DND-41 (cell line): ENCODE results near the gene RELN.

Experiments
- ATAC-seq: fragments of 200-7000 bp; cut with Tn5 transposase; 3 replicates; pipeline ENCODE4 v1.9.1; 2021; ENCODE audit warnings: low read depth; ENCODE audit not compliant: insufficient read depth
- DNase-seq: peaks from one replicate; pipeline ENCODE4 v3.0.0-alpha.2; 2020
- H2AFZ ChIP-seq: 2 replicates; pipeline ENCODE4 v1.6.0; 2012; ENCODE audit warnings: low read depth, low read length
- H3K27ac ChIP-seq: 2 replicates; pipeline ENCODE4 v1.5.1; 2012; ENCODE audit warnings: low read length, inconsistent platforms
- H3K27me3 ChIP-seq: fragments of 200-600 bp; sonication (generic); 2 replicates; pipeline ENCODE4 v1.6.0; 2012; ENCODE audit warnings: low read length, mild to moderate bottlenecking, inconsistent platforms; ENCODE audit not compliant: insufficient read depth, poor library complexity
- H3K36me3 ChIP-seq: 2 replicates; pipeline ENCODE4 v1.5.1; 2012; ENCODE audit warnings: low read length, inconsistent platforms; ENCODE audit not compliant: insufficient read depth
- H3K4me1 ChIP-seq: 2 replicates; pipeline ENCODE4 v1.5.1; 2012; ENCODE audit warnings: mild to moderate bottlenecking, low read length; ENCODE audit not compliant: insufficient read depth
- H3K4me2 ChIP-seq: 2 replicates; pipeline ENCODE4 v1.6.0; 2012; ENCODE audit warnings: mild to moderate bottlenecking, moderate library complexity, low read length, inconsistent platforms; ENCODE audit not compliant: insufficient read depth
- H3K4me3 ChIP-seq, 2 experiments: fragments of 200-600 bp in 1 of 2; shearing (Covaris generic) in 1 of 2; 2 replicates each; pipeline ENCODE4 v1.5.1; 2012 to 2016; ENCODE audit warnings: inconsistent platforms in 2 of 2, low read length in 2 of 2, mild to moderate bottlenecking in 2 of 2, low read depth in 1 of 2, moderate library complexity in 1 of 2
- H3K79me2 ChIP-seq: 2 replicates; pipeline ENCODE4 v1.6.0; 2012; ENCODE audit warnings: low read length, inconsistent platforms; ENCODE audit not compliant: insufficient read depth
- H3K9ac ChIP-seq: 2 replicates; pipeline ENCODE4 v1.6.0; 2012; ENCODE audit warnings: low read depth, mild to moderate bottlenecking, inconsistent platforms, low read length, moderate library complexity
- H3K9me3 ChIP-seq: 2 replicates; pipeline ENCODE4 v1.5.1; 2012; ENCODE audit warnings: low read length, moderate library complexity, mild to moderate bottlenecking, inconsistent platforms; ENCODE audit not compliant: insufficient read depth, severe bottlenecking
- H4K20me1 ChIP-seq: 2 replicates; pipeline ENCODE4 v1.6.0; 2012; ENCODE audit warnings: low read length; ENCODE audit not compliant: insufficient read depth
- EZH2 ChIP-seq: IDR thresholded peaks from 3 replicates; pipeline ENCODE4 v1.6.1; 2012; ENCODE audit warnings: borderline replicate concordance, low read depth, mild to moderate bottlenecking, moderate library complexity, low read length, inconsistent platforms; ENCODE audit not compliant: severe bottlenecking
- TF ChIP-seq, protein P1 (sequence below): IDR thresholded peaks from 2 replicates; pipeline ENCODE4 v1.5.1; 2012; ENCODE audit warnings: borderline replicate concordance, low read length, moderate library complexity, mild to moderate bottlenecking; ENCODE audit not compliant: poor library complexity, severe bottlenecking; ENCODE audit errors: extremely low read depth

RELN gene

DNA sequence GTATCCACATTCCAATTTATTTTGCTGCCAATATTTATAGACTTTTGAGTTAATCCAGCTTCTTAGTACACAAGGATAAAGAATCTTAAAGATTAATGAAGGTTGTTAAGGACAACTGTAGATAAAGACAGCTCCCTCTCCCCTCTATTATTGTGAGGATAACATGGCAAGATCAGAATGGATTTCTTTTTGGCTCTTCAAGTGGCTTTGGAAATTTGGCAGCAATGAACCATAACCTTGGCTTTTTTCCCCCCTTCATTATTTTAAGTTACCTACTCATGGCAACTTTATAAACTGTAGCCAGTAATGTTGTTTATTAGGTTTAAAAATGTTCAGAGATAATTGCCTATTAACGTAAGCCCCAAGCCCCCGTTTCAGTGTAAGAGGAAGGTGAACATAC lies 412.4 kb downstream of the RELN start:
- H3K4me3 ChIP-seq: no peak overlapping the region
- no peaks in the 10 kb centered on the region for H3K9me3 ChIP-seq
- H3K9ac ChIP-seq: no peak overlapping the region
- H3K4me2 ChIP-seq: no peak overlapping the region
- no peaks in the 10 kb centered on the region for H4K20me1 ChIP-seq
- no peaks in the 10 kb centered on the region for H3K27me3 ChIP-seq
- H3K27ac ChIP-seq: no peak overlapping the region
- no peaks in the 10 kb centered on the region for H3K79me2 ChIP-seq
- ATAC-seq (no peak), DNase-seq (no peak)
- H3K4me1 ChIP-seq: no peaks in the 10 kb centered on the region
- H3K36me3 ChIP-seq: no peaks in the 10 kb centered on the region
- TF ChIP-seq EZH2: no peak
- TF ChIP-seq, protein P1, sequence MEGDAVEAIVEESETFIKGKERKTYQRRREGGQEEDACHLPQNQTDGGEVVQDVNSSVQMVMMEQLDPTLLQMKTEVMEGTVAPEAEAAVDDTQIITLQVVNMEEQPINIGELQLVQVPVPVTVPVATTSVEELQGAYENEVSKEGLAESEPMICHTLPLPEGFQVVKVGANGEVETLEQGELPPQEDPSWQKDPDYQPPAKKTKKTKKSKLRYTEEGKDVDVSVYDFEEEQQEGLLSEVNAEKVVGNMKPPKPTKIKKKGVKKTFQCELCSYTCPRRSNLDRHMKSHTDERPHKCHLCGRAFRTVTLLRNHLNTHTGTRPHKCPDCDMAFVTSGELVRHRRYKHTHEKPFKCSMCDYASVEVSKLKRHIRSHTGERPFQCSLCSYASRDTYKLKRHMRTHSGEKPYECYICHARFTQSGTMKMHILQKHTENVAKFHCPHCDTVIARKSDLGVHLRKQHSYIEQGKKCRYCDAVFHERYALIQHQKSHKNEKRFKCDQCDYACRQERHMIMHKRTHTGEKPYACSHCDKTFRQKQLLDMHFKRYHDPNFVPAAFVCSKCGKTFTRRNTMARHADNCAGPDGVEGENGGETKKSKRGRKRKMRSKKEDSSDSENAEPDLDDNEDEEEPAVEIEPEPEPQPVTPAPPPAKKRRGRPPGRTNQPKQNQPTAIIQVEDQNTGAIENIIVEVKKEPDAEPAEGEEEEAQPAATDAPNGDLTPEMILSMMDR: no peak
- H2AFZ ChIP-seq: no peak overlapping the region

DNA sequence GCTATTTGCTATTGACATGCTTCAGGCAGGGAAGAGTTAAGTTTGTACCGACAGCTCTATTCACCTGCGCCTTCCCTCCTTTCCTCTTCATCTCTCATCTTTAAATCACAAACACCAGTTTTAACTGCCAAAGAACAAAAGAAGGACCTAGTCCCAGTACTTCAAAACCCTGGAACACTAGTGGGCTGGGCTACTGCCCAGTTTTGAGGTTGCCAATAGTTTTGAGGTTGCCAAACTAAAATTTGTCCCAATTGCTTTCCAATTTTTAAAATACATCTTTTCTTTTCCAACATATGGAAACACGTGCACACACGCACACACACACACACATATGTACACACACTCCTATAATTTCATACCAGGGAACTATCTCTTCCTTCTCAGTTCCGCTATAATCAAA lies 412.8 kb downstream of the RELN start:
- Histone ChIP-seq H3K79me2 (no peaks in the 10 kb centered on the region), H2AFZ (no peak overlapping the region), H3K9ac (no peak overlapping the region), H4K20me1 (no peaks in the 10 kb centered on the region), H3K36me3 (no peaks in the 10 kb centered on the region), H3K4me1 (no peaks in the 10 kb centered on the region), H3K27ac (no peak overlapping the region), H3K9me3 (no peaks in the 10 kb centered on the region), H3K4me2 (no peak overlapping the region), H3K4me3 (no peak overlapping the region), H3K27me3 (no peaks in the 10 kb centered on the region)
- DNase-seq (no peak), ATAC-seq (no peak)
- TF ChIP-seq, protein P1: no peak
- no peak for TF ChIP-seq EZH2

DNA sequence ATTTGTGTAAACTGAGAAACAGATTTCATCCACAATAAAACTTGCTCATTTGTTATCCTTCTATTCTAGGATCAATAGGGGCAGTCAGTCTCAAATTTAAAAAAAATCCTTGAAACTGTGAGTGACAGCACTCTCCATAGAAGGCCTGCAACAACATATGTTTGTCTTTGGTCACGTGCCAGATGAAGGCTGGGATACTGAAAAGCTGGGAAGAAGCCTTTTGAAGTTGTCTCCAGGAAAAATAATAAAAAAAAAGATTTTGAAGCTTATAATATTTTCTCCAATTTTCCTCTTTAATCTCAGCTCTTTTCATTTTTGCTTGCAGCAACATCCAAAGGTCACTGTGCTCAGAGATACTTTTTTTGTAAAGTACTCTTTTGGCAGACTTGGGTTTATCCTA lies 414.9 kb downstream of the RELN start:
- ATAC-seq (no peak), DNase-seq (no peak)
- Histone ChIP-seq H3K27me3 (peaks cover 12% of the 10 kb centered on the region), H3K4me1 (no peaks in the 10 kb centered on the region), H3K79me2 (no peaks in the 10 kb centered on the region), H2AFZ (no peak overlapping the region), H3K4me2 (no peak overlapping the region), H3K4me3 (no peak overlapping the region), H4K20me1 (no peaks in the 10 kb centered on the region), H3K9ac (no peak overlapping the region), H3K36me3 (no peaks in the 10 kb centered on the region), H3K9me3 (no peaks in the 10 kb centered on the region), H3K27ac (no peak overlapping the region)
- TF ChIP-seq EZH2: no peak
- TF ChIP-seq, protein P1: no peak

DNA sequence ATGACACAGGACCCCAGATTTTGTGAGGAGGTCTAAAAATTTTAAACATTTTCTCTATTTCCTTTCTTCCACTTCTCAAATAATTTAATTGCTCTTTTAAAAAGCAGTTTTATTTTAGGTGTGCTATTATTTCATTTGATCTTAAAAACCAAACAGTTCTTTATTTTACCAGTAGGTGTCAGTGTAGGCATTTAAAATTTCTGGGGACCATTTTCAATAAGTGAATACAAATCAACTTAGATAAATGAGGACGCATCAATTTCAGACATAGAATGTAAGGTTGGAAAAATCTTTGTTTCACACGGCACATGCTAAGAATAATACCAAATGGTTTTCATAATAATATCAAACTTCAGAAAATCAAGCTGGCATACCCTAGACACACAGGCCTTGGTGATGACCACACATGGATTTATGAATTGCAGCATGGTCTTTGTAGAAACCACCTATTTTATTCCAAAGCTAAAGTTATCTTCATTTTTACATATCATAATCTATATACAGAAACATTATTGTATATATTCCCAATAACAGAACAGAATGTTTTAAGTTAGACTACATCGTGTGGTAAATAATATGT lies 415.9 kb downstream of the RELN start:
- no peak overlapping the region for H3K4me3 ChIP-seq
- H3K27me3 ChIP-seq: peaks cover 15% of the 10 kb centered on the region
- no peaks in the 10 kb centered on the region for H3K4me1 ChIP-seq
- no peaks in the 10 kb centered on the region for H3K79me2 ChIP-seq
- no peaks in the 10 kb centered on the region for H3K36me3 ChIP-seq
- H4K20me1 ChIP-seq: no peaks in the 10 kb centered on the region
- DNase-seq (no peak), ATAC-seq (no peak)
- H3K27ac ChIP-seq: no peak overlapping the region
- no peak for TF ChIP-seq EZH2
- TF ChIP-seq, protein P1: peak; percentile 66
- H3K9ac ChIP-seq: no peak overlapping the region
- no peak overlapping the region for H2AFZ ChIP-seq
- H3K9me3 ChIP-seq: no peaks in the 10 kb centered on the region
- no peak overlapping the region for H3K4me2 ChIP-seq
